ENCODE data around the gene SPAG17. TPM values are rescaled to one million over a fixed set of nuclear protein-coding genes. Genes with fewer than 3 reads are reported as not detected.

Gene SPAG17
- total and polyA plus RNA-seq, 2 donors (not counting 1 experiment from before 2014, with no cell fraction given): 0.01 to 0.33 TPM

GRCh38 chr1:118113261-118113660 is 71.8 kb downstream of the SPAG17 start:
- Histone ChIP-seq H3K4me1 (ENCODE audit: control insufficient read depth, extremely low read depth, insufficient read depth, low read length) (peaks cover 2% of the 10 kb centered on the region), H3K9ac (ENCODE audit: insufficient read depth, low read length) (no peak overlapping the region), H3K27ac (ENCODE audit: insufficient read depth, low read length) (no peak overlapping the region), H3K79me2 (ENCODE audit: control insufficient read depth, insufficient read depth, low read length) (no peaks in the 10 kb centered on the region), H2AFZ (ENCODE audit: low read length) (no peak overlapping the region), H3K36me3 (ENCODE audit: control insufficient read depth, insufficient read depth, low read length) (no peaks in the 10 kb centered on the region), H4K20me1 (ENCODE audit: control insufficient read depth, extremely low read depth, insufficient read depth, low read length) (no peaks in the 10 kb centered on the region), H3K9me3 (ENCODE audit: control insufficient read depth, insufficient read depth, low read depth, low read length) (no peaks in the 10 kb centered on the region), H3K4me2 (ENCODE audit: extremely low read depth, insufficient read depth, low read length) (peak overlapping the region; percentile 25), H3K27me3 (ENCODE audit: control insufficient read depth, insufficient read depth, low read length) (no peaks in the 10 kb centered on the region), H3K4me3 (replicated peaks in 1 of 4; ENCODE audit: control extremely low read depth in 1 of 4, insufficient read depth in 1 of 4, low read depth in 3 of 4, low read length in 4 of 4) (no peak overlapping the region)
- peak; percentile 29 to 74 for DNase-seq (ENCODE audit: low read depth in 2 of 2)
- TF ChIP-seq, protein P1, sequence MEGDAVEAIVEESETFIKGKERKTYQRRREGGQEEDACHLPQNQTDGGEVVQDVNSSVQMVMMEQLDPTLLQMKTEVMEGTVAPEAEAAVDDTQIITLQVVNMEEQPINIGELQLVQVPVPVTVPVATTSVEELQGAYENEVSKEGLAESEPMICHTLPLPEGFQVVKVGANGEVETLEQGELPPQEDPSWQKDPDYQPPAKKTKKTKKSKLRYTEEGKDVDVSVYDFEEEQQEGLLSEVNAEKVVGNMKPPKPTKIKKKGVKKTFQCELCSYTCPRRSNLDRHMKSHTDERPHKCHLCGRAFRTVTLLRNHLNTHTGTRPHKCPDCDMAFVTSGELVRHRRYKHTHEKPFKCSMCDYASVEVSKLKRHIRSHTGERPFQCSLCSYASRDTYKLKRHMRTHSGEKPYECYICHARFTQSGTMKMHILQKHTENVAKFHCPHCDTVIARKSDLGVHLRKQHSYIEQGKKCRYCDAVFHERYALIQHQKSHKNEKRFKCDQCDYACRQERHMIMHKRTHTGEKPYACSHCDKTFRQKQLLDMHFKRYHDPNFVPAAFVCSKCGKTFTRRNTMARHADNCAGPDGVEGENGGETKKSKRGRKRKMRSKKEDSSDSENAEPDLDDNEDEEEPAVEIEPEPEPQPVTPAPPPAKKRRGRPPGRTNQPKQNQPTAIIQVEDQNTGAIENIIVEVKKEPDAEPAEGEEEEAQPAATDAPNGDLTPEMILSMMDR (conservative IDR thresholded peaks at IDR 0.05 in 1 of 2, IDR thresholded peaks at IDR 0.05 in 1 of 2; ENCODE audit: low read depth in 1 of 2, low read length in 2 of 2): no peak
- TF ChIP-seq EZH2 (IDR thresholded peaks at IDR 0.05; ENCODE audit: low read length, missing control alignments): no peak

GRCh38 chr1:118110580-118110979 is 74.4 kb downstream of the SPAG17 start:
- Histone ChIP-seq H3K4me1 (ENCODE audit: control insufficient read depth, extremely low read depth, insufficient read depth, low read length) (no peaks in the 10 kb centered on the region), H2AFZ (ENCODE audit: low read length) (no peak overlapping the region), H3K4me3 (replicated peaks in 1 of 4; ENCODE audit: control extremely low read depth in 1 of 4, insufficient read depth in 1 of 4, low read depth in 3 of 4, low read length in 4 of 4) (no peak overlapping the region), H3K27ac (ENCODE audit: insufficient read depth, low read length) (no peak overlapping the region), H3K36me3 (ENCODE audit: control insufficient read depth, insufficient read depth, low read length) (no peaks in the 10 kb centered on the region), H3K4me2 (ENCODE audit: extremely low read depth, insufficient read depth, low read length) (no peak overlapping the region), H3K79me2 (ENCODE audit: control insufficient read depth, insufficient read depth, low read length) (no peaks in the 10 kb centered on the region), H3K9ac (ENCODE audit: insufficient read depth, low read length) (no peak overlapping the region), H3K9me3 (ENCODE audit: control insufficient read depth, insufficient read depth, low read depth, low read length) (no peaks in the 10 kb centered on the region), H3K27me3 (ENCODE audit: control insufficient read depth, insufficient read depth, low read length) (no peaks in the 10 kb centered on the region), H4K20me1 (ENCODE audit: control insufficient read depth, extremely low read depth, insufficient read depth, low read length) (no peaks in the 10 kb centered on the region)
- DNase-seq (ENCODE audit: low read depth in 2 of 2): peak in 1 of 2 donors; percentile 19
- TF ChIP-seq, protein P1 (conservative IDR thresholded peaks at IDR 0.05 in 1 of 2, IDR thresholded peaks at IDR 0.05 in 1 of 2; ENCODE audit: low read depth in 1 of 2, low read length in 2 of 2): no peak
- TF ChIP-seq EZH2 (IDR thresholded peaks at IDR 0.05; ENCODE audit: low read length, missing control alignments): no peak

DNA sequence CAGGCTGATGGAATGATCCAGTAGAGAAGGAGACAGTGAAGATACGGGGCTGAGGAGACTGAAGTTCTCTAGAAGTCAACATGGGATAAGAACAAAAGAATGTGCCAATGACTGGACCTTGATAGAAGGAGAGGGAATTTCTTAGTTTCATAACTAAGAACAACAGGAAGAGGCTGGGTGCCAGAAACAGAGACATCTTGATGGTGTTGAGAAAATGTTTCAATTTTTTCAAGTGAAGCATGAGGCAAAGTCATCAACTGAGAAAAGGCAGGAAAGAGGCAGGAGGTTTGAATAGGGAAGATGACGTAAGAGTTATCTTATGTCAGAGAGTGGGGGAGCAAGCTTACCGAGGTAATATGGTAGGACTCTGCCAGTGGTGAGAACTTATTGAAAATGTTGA is 80.1 kb downstream of the SPAG17 start:
- no peaks in the 10 kb centered on the region for H4K20me1 ChIP-seq (ENCODE audit: control insufficient read depth, extremely low read depth, insufficient read depth, low read length)

More for the DNA sequence above, 80.1 kb downstream of the SPAG17 start:
- H3K4me2 ChIP-seq (ENCODE audit: extremely low read depth, insufficient read depth, low read length): no peak overlapping the region
- no peaks in the 10 kb centered on the region for H3K4me1 ChIP-seq (ENCODE audit: control insufficient read depth, extremely low read depth, insufficient read depth, low read length)
- H3K9ac ChIP-seq (ENCODE audit: insufficient read depth, low read length): no peak overlapping the region
- no peak overlapping the region for H3K27ac ChIP-seq (ENCODE audit: insufficient read depth, low read length)
- no peaks in the 10 kb centered on the region for H3K9me3 ChIP-seq (ENCODE audit: control insufficient read depth, insufficient read depth, low read depth, low read length)
- H3K4me3 ChIP-seq (replicated peaks in 1 of 4; ENCODE audit: control extremely low read depth in 1 of 4, insufficient read depth in 1 of 4, low read depth in 3 of 4, low read length in 4 of 4): no peak overlapping the region
- no peak for DNase-seq (ENCODE audit: low read depth in 2 of 2)
- no peaks in the 10 kb centered on the region for H3K79me2 ChIP-seq (ENCODE audit: control insufficient read depth, insufficient read depth, low read length)
- H3K36me3 ChIP-seq (ENCODE audit: control insufficient read depth, insufficient read depth, low read length): no peaks in the 10 kb centered on the region
- no peaks in the 10 kb centered on the region for H3K27me3 ChIP-seq (ENCODE audit: control insufficient read depth, insufficient read depth, low read length)
- no peak for TF ChIP-seq EZH2 (IDR thresholded peaks at IDR 0.05; ENCODE audit: low read length, missing control alignments)
- TF ChIP-seq, protein P1 (conservative IDR thresholded peaks at IDR 0.05 in 1 of 2, IDR thresholded peaks at IDR 0.05 in 1 of 2; ENCODE audit: low read depth in 1 of 2, low read length in 2 of 2): no peak
- no peak overlapping the region for H2AFZ ChIP-seq (ENCODE audit: low read length)
